DND-41 (cell line): ENCODE measurements around the gene CTDSP2.

Source experiments
- CTCF ChIP-seq: IDR thresholded peaks from 2 replicates; pipeline ENCODE4 v1.5.1; 2012; ENCODE audit warnings: borderline replicate concordance, low read length, moderate library complexity, mild to moderate bottlenecking; ENCODE audit not compliant: poor library complexity, severe bottlenecking; ENCODE audit errors: extremely low read depth
- EZH2 ChIP-seq: IDR thresholded peaks from 3 replicates; pipeline ENCODE4 v1.6.1; 2012; ENCODE audit warnings: borderline replicate concordance, low read depth, mild to moderate bottlenecking, moderate library complexity, low read length, inconsistent platforms; ENCODE audit not compliant: severe bottlenecking

GRCh38 chr12:57869927-57870318, 23.4 kb upstream of the CTDSP2 start:
- TF ChIP-seq EZH2 (no peak), CTCF (no peak)
